Measurements from ENCODE around the gene WFDC8.

The WFDC8 gene

GRCh38 chr20:45506398-45506797, 72.7 kb downstream of the WFDC8 start:
- no peak for DNase-seq
- H3K27me3 ChIP-seq, result peaks cover 3% of the 10 kb centered on the region

DNA sequence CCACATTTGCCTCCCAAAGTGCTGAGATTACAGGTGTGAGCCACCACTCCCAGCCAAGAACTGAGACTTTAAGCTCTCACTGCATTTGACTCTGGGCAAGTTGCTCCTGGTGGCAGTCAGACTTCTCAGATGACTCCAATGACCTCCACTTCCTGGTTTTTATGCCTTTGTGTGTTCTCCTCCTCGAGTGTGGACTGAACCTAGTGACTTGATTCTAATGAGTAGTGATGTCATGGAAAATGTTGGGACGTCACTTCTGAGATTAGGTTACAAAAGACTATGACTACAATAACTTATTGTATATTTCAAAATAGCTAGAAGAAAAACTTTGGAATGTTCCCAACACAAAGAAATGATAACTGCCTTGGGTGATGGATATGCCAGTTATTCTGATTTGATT, 75.7 kb downstream of the WFDC8 start:
- Histone ChIP-seq H3K27me3 (peaks cover 26% of the 10 kb centered on the region), H3K4me1 (no peaks in the 10 kb centered on the region), H3K4me3 (ENCODE audit: low read depth, low read length) (no peak overlapping the region), H3K36me3 (no peaks in the 10 kb centered on the region), H3K9me3 (no peaks in the 10 kb centered on the region; the same call in 1 of the 2 replicates)
- no peak for DNase-seq
- TF ChIP-seq, protein P1, sequence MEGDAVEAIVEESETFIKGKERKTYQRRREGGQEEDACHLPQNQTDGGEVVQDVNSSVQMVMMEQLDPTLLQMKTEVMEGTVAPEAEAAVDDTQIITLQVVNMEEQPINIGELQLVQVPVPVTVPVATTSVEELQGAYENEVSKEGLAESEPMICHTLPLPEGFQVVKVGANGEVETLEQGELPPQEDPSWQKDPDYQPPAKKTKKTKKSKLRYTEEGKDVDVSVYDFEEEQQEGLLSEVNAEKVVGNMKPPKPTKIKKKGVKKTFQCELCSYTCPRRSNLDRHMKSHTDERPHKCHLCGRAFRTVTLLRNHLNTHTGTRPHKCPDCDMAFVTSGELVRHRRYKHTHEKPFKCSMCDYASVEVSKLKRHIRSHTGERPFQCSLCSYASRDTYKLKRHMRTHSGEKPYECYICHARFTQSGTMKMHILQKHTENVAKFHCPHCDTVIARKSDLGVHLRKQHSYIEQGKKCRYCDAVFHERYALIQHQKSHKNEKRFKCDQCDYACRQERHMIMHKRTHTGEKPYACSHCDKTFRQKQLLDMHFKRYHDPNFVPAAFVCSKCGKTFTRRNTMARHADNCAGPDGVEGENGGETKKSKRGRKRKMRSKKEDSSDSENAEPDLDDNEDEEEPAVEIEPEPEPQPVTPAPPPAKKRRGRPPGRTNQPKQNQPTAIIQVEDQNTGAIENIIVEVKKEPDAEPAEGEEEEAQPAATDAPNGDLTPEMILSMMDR (IDR thresholded peaks at IDR 0.05; ENCODE audit: low read depth, low read length), result no peak

More at GRCh38 chr20:45506398-45506797, 72.7 kb downstream of the WFDC8 start:
- H3K4me1 ChIP-seq, result no peaks in the 10 kb centered on the region
- TF ChIP-seq, protein P1 (IDR thresholded peaks at IDR 0.05; ENCODE audit: low read depth, low read length), result no peak
- no peaks in the 10 kb centered on the region for H3K9me3 ChIP-seq
- H3K36me3 ChIP-seq, result no peaks in the 10 kb centered on the region
- H3K4me3 ChIP-seq (ENCODE audit: low read depth, low read length), result no peak overlapping the region

GRCh38 chr20:45502561-45502960, 76.5 kb downstream of the WFDC8 start:
- peaks cover 34% of the 10 kb centered on the region for H3K27me3 ChIP-seq
- H3K9me3 ChIP-seq, result no peaks in the 10 kb centered on the region; the same call in 1 of the 2 replicates
- no peak overlapping the region for H3K4me3 ChIP-seq (ENCODE audit: low read depth, low read length)
- H3K4me1 ChIP-seq, result no peaks in the 10 kb centered on the region
- no peak for DNase-seq
- TF ChIP-seq, protein P1 (IDR thresholded peaks at IDR 0.05; ENCODE audit: low read depth, low read length), result no peak
- no peaks in the 10 kb centered on the region for H3K36me3 ChIP-seq
